ENCODE data around the gene MORC4.

MORC4 gene

GRCh38 chrX:106932492-106932923, 67.5 kb downstream of the MORC4 start:
- H3K4me3 ChIP-seq (ENCODE audit: low read length) = no peak overlapping the region
- no peaks in the 10 kb centered on the region for H3K9me3 ChIP-seq (ENCODE audit: insufficient read depth, low read depth, low read length)
- H3K4me1 ChIP-seq (ENCODE audit: insufficient read depth, low read length) = no peaks in the 10 kb centered on the region
- H3K36me3 ChIP-seq (ENCODE audit: insufficient read depth, low read depth, low read length) = no peaks in the 10 kb centered on the region
- H3K27me3 ChIP-seq (ENCODE audit: insufficient read depth, low read length) = no peaks in the 10 kb centered on the region
- H3K27ac ChIP-seq (ENCODE audit: low read length) = no peak overlapping the region
- H3K9ac ChIP-seq (ENCODE audit: low read depth, low read length) = no peak overlapping the region

GRCh38 chrX:106931831-106932491, 68.1 kb downstream of the MORC4 start:
- Histone ChIP-seq H3K4me1 (ENCODE audit: insufficient read depth, low read length) (no peaks in the 10 kb centered on the region), H3K27ac (ENCODE audit: low read length) (no peak overlapping the region), H3K36me3 (ENCODE audit: insufficient read depth, low read depth, low read length) (no peaks in the 10 kb centered on the region), H3K9ac (ENCODE audit: low read depth, low read length) (no peak overlapping the region), H3K27me3 (ENCODE audit: insufficient read depth, low read length) (no peaks in the 10 kb centered on the region), H3K4me3 (ENCODE audit: low read length) (no peak overlapping the region), H3K9me3 (ENCODE audit: insufficient read depth, low read depth, low read length) (no peaks in the 10 kb centered on the region)

GRCh38 chrX:106928227-106928626, 71.8 kb downstream of the MORC4 start:
- Histone ChIP-seq H3K27me3 (ENCODE audit: insufficient read depth, low read length) (no peaks in the 10 kb centered on the region), H3K4me1 (ENCODE audit: insufficient read depth, low read length) (no peaks in the 10 kb centered on the region), H3K9me3 (ENCODE audit: insufficient read depth, low read depth, low read length) (no peaks in the 10 kb centered on the region), H3K9ac (ENCODE audit: low read depth, low read length) (no peak overlapping the region), H3K4me3 (ENCODE audit: low read length) (no peak overlapping the region), H3K36me3 (ENCODE audit: insufficient read depth, low read depth, low read length) (no peaks in the 10 kb centered on the region), H3K27ac (ENCODE audit: low read length) (no peak overlapping the region)

- Histone ChIP-seq H3K36me3 (ENCODE audit: insufficient read depth, low read depth, low read length) (no peaks in the 10 kb centered on the region), H3K4me1 (ENCODE audit: insufficient read depth, low read length) (no peaks in the 10 kb centered on the region), H3K27ac (ENCODE audit: low read length) (no peak overlapping the region), H3K4me3 (ENCODE audit: low read length) (no peak overlapping the region), H3K9me3 (ENCODE audit: insufficient read depth, low read depth, low read length) (no peaks in the 10 kb centered on the region), H3K9ac (ENCODE audit: low read depth, low read length) (no peak overlapping the region), H3K27me3 (ENCODE audit: insufficient read depth, low read length) (no peaks in the 10 kb centered on the region)
Observed at GRCh38 chrX:106927700-106928099, 72.3 kb downstream of the MORC4 start.

GRCh38 chrX:106927023-106927422, 73.0 kb downstream of the MORC4 start:
- Histone ChIP-seq H3K36me3 (ENCODE audit: insufficient read depth, low read depth, low read length) (no peaks in the 10 kb centered on the region), H3K4me1 (ENCODE audit: insufficient read depth, low read length) (no peaks in the 10 kb centered on the region), H3K9me3 (ENCODE audit: insufficient read depth, low read depth, low read length) (no peaks in the 10 kb centered on the region), H3K9ac (ENCODE audit: low read depth, low read length) (no peak overlapping the region), H3K27me3 (ENCODE audit: insufficient read depth, low read length) (no peaks in the 10 kb centered on the region), H3K27ac (ENCODE audit: low read length) (no peak overlapping the region), H3K4me3 (ENCODE audit: low read length) (no peak overlapping the region)

GRCh38 chrX:106921637-106922036, 78.4 kb downstream of the MORC4 start:
- Histone ChIP-seq H3K27ac (ENCODE audit: low read length) (no peak overlapping the region), H3K4me1 (ENCODE audit: insufficient read depth, low read length) (no peaks in the 10 kb centered on the region; the same call in 1 of the 2 replicates), H3K9me3 (ENCODE audit: insufficient read depth, low read depth, low read length) (no peaks in the 10 kb centered on the region), H3K27me3 (ENCODE audit: insufficient read depth, low read length) (no peaks in the 10 kb centered on the region), H3K36me3 (ENCODE audit: insufficient read depth, low read depth, low read length) (no peaks in the 10 kb centered on the region), H3K9ac (ENCODE audit: low read depth, low read length) (no peak overlapping the region), H3K4me3 (ENCODE audit: low read length) (no peak overlapping the region)

GRCh38 chrX:106919932-106920452, 80.0 kb downstream of the MORC4 start, which contains the start of gene CLDN2:
Gene CLDN2, plus strand, starts transcription at chrX:106920402. Its CDS starts 7,827 bp downstream, at chrX:106928229.
- H3K27ac ChIP-seq (ENCODE audit: low read length) = no peak within 1 kb of the TSS
- H3K9me3 ChIP-seq (ENCODE audit: insufficient read depth, low read depth, low read length) = no peaks in the 10 kb centered on the region
- H3K27me3 ChIP-seq (ENCODE audit: insufficient read depth, low read length) = no peaks in the 10 kb centered on the region
- H3K4me1 ChIP-seq (ENCODE audit: insufficient read depth, low read length) = no peaks in the 10 kb centered on the region; the same call in 1 of the 2 replicates
- H3K9ac ChIP-seq (ENCODE audit: low read depth, low read length) = no peak within 1 kb of the TSS
- no peaks in the 10 kb centered on the region for H3K36me3 ChIP-seq (ENCODE audit: insufficient read depth, low read depth, low read length)
- H3K4me3 ChIP-seq (ENCODE audit: low read length) = no peak within 1 kb of the TSS

- no peaks in the 10 kb centered on the region for H3K36me3 ChIP-seq (ENCODE audit: insufficient read depth, low read depth, low read length)
- H3K9ac ChIP-seq (ENCODE audit: low read depth, low read length) = no peak overlapping the region
- no peaks in the 10 kb centered on the region for H3K27me3 ChIP-seq (ENCODE audit: insufficient read depth, low read length)
- H3K4me3 ChIP-seq (ENCODE audit: low read length) = no peak overlapping the region
- no peaks in the 10 kb centered on the region for H3K9me3 ChIP-seq (ENCODE audit: insufficient read depth, low read depth, low read length)
- H3K4me1 ChIP-seq (ENCODE audit: insufficient read depth, low read length) = no peaks in the 10 kb centered on the region; the same call in 1 of the 2 replicates
- H3K27ac ChIP-seq (ENCODE audit: low read length) = no peak overlapping the region
Observed at GRCh38 chrX:106917830-106918500, 82.0 kb downstream of the MORC4 start.

GRCh38 chrX:106912864-106913263, 87.1 kb downstream of the MORC4 start:
- no peaks in the 10 kb centered on the region for H3K36me3 ChIP-seq (ENCODE audit: insufficient read depth, low read depth, low read length)
- H3K27ac ChIP-seq (ENCODE audit: low read length) = no peak overlapping the region
- H3K4me1 ChIP-seq (ENCODE audit: insufficient read depth, low read length) = no peaks in the 10 kb centered on the region
- no peaks in the 10 kb centered on the region for H3K27me3 ChIP-seq (ENCODE audit: insufficient read depth, low read length)
- H3K9ac ChIP-seq (ENCODE audit: low read depth, low read length) = no peak overlapping the region
- H3K4me3 ChIP-seq (ENCODE audit: low read length) = no peak overlapping the region
- H3K9me3 ChIP-seq (ENCODE audit: insufficient read depth, low read depth, low read length) = no peaks in the 10 kb centered on the region

GRCh38 chrX:106906361-106906760, 93.7 kb downstream of the MORC4 start:
- Histone ChIP-seq H3K9ac (ENCODE audit: low read depth, low read length) (no peak overlapping the region), H3K4me3 (ENCODE audit: low read length) (no peak overlapping the region), H3K9me3 (ENCODE audit: insufficient read depth, low read depth, low read length) (no peaks in the 10 kb centered on the region), H3K27me3 (ENCODE audit: insufficient read depth, low read length) (no peaks in the 10 kb centered on the region), H3K4me1 (ENCODE audit: insufficient read depth, low read length) (no peaks in the 10 kb centered on the region), H3K36me3 (ENCODE audit: insufficient read depth, low read depth, low read length) (no peaks in the 10 kb centered on the region), H3K27ac (ENCODE audit: low read length) (no peak overlapping the region)

- H3K4me1 ChIP-seq (ENCODE audit: insufficient read depth, low read length) = no peaks in the 10 kb centered on the region
Observed at GRCh38 chrX:106905064-106905708, 94.8 kb downstream of the MORC4 start.

More at GRCh38 chrX:106905064-106905708, 94.8 kb downstream of the MORC4 start:
- no peak overlapping the region for H3K27ac ChIP-seq (ENCODE audit: low read length)
- no peaks in the 10 kb centered on the region for H3K9me3 ChIP-seq (ENCODE audit: insufficient read depth, low read depth, low read length)
- H3K27me3 ChIP-seq (ENCODE audit: insufficient read depth, low read length) = no peaks in the 10 kb centered on the region
- no peaks in the 10 kb centered on the region for H3K36me3 ChIP-seq (ENCODE audit: insufficient read depth, low read depth, low read length)
- H3K9ac ChIP-seq (ENCODE audit: low read depth, low read length) = no peak overlapping the region
- no peak overlapping the region for H3K4me3 ChIP-seq (ENCODE audit: low read length)
